GM19324 (cell line): ENCODE data around the gene SNX5.

Experiments
- ATAC-seq: cut with Tn5 transposase; IDR thresholded peaks from one replicate; pipeline ENCODE4 v1.9.1; 2021; ENCODE audit warnings: mild to moderate bottlenecking, moderate library complexity; ENCODE audit not compliant: unreplicated experiment, low FRiP score

The SNX5 gene

DNA sequence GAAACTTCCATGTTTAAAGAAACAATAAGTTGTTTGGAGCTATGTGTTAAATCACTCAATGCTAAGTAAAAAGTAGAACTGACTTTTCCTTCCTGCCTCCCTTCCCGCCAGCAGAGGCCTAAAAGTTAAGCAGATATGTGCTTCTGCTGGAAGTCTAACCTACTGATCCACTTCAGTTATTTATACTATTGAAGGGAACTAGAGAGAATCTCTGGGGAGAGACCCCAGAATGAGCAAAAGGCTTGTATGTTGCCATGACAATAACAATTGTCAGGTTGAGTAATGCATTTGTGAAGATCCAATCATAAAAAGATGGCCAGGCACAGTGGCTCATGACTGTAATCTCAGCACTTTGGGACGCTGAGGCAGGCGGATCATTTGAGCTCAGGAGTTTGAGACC lies 25.0 kb upstream of the SNX5 start:
- ATAC-seq = no peak

DNA sequence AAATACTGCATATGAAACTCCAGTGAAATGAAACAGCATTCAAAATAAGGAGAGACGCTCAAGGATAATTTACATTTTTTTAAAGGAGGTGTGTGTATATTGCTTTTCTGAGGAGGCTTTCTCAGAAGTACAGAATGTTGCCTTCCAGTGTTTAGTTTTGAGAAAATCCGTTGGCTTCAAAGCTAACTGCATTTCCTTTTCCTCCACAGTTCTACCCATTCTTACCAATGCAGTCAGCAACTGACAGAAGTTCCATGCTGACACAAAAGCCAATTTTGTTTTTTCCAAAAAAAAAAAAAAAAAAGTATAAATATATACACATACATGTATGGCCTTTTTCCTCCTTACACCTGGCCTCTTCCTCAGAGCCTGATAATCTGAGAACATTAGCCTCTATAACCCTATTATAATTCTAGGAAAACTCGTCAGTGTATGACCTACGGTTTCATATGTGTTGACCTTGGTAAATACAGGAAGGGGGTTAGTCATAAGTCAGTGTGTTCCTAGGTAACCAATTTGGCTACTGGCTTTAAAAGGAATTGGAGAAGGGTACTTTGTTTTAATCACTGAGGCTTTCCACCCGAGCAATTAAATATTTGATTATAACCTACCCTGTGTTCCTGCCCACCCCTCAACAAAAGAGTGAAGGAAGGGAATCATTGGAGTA lies 24.4 kb upstream of the SNX5 start:
- no peak for ATAC-seq

DNA sequence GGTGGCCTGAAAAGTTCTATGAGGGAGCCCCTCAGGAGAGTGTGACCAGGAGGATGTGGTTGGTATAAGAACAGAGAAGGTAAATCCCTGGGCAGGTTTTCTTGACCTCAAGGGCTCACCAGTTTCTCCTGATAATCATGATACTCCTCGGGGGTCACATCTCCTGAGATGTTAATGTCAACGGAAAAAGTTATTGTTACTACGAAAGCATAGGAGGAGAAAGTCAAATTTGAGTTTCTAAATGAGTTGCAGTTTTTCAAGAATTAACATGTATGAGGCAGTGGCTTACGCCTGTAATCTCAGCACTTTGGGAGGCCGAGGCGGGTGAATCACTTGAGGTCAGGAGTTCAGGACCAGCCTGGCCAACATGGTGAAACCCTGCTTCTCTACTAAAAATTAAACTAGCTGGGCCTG lies 23.6 kb upstream of the SNX5 start:
- no peak for ATAC-seq

DNA sequence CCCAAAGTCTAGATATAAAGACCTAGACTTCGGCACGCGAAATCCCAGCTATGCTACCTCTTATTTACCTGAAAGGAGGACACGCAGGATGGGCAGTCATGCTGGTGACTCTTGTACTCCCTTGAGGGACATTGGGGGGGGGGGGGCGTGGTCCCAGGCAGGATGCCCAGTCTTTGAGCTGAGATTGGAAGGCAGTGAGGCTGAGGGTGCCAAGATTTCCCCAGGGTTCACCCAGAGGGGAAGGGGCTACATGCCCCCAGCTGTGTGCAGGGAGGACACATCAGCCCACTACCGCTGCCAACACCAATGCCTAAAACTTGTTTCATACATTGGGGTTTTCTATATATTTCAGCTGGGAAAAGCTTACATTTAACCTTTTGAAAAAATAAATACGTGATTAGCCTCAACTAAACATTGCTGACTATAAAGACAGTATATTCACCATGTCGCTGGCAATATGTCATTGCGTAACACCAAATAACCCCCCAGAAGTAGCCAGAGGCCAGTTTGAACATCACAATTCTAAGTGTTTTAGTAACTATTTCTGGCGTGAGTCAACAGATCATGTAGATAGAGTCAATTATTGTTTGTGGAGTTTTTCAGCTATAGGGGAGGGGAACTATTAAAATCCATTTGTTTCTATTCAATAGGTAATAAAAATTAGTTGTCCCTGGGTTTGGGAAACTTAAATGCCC lies 21.8 kb upstream of the SNX5 start:
- no peak for ATAC-seq

DNA sequence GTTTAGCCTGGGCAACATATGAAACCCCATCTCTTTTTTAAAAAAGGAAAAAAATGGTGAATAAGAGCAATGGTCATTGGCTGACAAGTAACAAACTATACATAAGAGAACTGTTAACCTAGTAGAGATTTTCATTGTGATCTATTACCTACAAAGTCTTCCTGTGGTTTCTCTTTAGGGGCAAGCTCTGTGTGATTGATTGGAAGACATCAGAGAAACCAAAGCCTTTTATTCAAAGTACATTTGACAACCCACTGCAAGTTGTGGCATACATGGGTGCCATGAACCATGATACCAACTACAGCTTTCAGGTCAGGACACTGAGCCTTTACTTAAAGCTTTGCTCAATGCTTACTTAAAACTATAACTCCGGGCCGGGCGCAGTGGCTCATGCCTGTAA lies 19.4 kb upstream of the SNX5 start:
- ATAC-seq = no peak

DNA sequence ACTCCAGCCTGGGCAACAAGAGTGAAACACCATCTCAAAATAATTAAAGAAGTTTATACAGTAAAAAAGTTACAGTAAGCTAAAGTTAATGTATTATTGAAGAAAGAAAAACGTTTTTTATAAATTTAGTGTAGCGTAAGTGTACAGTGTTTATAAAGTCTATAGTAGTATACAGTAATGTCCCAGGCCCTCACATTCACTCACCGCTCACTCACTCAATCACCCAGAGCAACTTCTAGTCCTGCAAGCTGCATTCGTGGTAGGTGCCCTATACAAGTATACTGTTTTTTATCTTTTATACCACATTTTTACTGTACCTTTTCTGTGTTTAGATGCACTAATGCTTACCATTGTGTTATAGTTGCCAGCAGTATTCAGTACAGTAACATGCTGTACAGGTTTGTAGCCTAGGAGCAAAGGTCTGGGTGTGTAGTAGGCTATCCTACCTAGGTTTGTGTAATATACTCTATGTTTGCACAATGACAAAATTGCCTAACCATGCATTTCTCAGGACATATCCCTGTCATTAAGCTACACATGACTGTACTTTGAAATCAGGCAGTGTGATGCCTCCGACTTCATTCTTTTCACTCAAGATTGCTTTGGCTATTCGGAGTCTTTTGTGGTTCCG lies 16.9 kb upstream of the SNX5 start:
- ATAC-seq = no peak

DNA sequence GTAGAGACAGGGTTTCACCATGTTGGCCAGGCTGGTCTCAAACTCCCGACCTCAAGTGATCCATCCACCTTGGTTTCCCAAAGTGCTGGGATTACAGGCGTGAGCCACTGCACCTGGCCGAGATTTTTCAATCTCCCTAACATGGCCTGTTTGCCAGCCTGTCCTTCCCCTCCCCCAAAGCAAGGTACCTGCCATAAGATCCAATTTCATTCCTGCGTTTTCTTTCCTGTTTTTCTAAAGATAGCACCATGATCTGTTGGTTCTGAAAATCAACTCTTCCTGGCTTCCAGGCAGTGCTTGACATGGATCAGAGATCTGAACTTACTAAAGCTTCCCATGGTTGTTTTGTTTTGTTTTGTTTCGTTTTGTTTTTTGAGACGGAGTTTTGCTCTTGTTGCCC lies 7.7 kb upstream of the SNX5 start:
- ATAC-seq = no peak

DNA sequence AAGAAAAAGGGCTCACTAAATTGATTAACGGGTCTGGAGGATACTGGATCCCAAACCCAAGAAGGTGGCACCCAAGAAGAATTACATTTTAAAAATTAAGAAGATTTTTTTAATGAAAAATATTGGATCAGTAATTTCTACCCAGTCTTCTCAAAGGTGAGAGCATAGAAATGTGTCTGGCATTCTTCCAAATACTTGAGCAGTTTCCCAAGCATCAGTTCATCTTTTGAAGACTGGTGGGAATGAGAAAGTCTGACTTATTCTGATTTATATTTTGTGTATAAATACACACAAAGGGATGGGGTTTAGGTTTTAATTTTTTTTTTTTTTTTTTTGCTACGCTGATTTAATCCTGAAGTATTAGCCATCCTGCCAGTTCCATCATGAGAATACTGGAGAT lies 3.5 kb upstream of the SNX5 start:
- no peak for ATAC-seq

DNA sequence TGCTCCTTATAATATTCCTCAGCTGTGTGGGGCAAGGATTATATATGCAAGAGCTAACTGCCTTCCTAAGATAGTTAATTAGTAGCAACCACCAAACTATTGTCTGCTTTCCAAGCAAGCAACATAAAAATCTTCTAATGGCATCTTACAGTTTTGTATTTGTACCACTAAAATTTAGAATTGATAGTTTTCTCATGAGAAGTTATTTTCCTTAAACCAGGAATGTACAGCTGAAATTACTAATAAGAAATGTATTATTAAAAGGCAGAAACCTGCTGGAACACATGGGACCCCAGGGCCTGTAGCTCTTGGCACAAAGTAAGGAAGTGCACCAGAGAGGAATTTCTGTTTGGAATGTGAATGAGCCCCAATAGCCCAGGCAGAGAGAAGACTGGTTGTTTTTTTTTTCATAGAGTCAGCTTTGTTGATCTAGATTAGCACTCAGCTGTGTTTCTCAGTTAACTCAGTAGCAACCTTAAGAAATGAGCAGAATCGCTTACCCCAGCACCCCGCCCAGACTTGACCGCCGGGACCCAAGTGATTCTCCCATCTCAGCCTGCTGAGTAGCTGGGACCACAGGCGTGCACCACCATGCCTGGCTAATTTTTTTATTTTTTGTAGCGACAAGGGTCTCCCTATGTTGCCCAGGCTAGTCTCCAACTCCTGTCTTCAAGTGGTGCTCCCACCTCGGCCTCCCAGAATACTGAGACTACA lies 2.9 kb upstream of the SNX5 start:
- ATAC-seq = no peak

DNA sequence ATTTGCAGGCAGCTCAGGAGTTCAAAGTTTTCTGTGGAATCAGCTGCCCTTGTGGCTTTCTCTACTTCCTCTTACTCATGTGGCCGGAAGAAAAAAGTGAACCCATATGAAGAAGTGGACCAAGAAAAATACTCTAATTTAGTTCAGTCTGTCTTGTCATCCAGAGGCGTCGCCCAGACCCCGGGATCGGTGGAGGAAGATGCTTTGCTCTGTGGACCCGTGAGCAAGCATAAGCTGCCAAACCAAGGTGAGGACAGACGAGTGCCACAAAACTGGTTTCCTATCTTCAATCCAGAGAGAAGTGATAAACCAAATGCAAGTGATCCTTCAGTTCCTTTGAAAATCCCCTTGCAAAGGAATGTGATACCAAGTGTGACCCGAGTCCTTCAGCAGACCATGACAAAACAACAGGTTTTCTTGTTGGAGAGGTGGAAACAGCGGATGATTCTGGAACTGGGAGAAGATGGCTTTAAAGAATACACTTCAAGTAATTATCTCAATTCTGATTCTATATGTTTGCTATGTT lies 1.4 kb upstream of the SNX5 start:
- no peak for ATAC-seq

DNA sequence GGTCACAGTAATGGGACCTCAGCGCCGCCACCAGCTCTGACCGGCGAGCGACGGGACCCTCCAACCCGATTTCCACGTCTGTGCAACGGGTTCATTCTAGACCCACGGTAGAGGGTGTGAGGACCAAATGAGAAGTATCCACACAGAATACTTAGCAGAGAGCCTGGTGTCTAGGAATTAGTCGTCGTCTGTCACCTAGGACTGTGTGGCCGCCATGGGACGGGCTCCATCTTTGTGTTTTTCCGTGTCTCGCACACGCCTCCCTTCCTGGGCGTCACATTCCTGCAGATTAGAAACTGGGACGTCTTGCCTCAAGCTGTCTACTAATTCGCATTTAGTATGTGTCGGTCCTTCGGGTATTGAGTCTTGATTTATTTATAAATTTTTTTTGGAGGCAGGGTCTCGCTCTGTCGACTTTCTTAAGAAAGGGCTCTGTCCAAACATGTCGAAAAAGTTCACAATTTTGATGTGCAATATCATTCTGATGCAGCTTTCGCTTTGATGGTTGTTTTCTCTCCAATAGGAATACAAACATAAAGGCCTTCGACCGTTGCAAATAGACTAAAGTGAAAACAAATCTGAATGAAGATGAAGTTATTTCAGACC lies 787 bp upstream of the SNX5 start:
- ATAC-seq = peak; percentile 1

DNA sequence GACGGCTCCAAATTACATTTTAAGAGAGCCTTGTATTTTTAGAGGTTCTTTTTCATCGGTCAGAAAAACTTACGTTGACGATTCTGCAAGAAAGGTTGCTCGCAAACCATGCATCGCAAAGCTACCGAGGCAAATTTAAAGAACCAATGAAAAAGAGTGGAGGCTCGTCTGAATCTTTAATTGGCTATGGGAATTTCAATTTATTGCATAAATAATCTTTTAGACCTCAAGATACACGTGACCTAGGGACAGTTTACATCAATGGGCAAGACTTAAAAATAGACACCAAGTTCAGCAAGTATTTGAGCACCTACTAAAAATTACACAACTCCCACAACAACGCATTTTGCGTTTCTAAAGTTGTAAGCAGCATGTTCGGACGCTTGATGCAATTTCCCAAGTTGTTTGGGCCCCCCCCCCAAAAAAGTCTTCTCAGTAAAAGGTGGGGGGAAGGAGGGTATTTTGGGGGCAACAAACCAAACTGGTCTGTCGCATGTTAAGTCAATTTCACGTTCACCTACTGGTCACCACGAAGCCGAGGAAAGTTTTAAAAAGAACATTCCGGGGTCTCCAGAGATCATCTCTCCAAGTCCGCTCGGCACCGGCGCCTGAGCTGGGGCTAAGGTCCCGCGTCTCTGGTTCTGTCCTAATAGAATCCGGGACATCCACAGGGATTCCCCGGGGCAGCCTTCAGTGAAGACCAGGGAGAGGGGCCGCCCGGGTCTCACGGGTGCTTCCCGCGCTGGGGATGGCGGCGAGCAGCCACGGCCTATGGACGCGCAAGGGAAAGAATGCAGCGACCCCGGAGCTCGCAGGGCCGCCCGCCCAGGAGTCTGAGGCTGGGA lies 851 bp downstream of the SNX5 start:
- ATAC-seq = peak; percentile 1

DNA sequence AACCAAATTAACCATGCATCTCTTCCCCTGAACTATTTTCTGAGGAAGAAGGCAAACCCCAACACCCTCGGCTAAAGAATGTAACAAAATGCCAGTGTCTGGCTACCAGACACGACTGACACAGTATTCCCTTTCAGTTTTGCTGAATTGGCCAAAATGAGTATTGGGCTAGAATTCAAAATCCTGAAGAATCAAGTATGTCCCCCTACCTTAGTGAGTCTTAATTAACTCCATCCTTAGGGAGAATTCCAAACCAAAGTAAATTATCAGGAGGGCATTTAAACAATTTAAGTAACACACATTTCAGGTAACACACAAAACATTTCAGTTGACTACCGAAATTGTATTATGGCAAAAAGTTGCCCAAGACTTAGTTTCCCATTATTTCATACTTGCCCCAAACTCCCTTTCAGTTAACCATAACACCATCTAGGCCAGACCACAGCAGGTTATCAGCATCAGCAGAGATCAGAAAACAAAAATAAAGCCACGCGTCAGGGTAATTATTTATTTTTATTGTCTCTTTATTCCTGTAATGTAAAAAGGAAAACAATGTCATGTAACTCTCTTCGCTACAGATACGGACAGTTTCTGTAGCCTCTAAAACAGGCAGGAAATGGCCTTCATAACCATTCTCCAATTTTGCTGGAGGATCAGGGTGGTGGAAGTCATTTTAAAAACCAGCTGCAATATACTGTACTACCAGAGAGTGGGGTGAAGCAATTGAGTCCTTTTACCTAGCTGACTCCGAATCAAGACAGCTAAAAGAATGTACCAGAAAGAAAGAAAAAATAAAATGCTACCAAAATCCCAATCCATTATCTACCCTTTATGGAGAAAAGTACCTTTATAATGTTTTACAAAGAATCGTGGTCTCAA lies 1.9 kb downstream of the SNX5 start:
- no peak for ATAC-seq

DNA sequence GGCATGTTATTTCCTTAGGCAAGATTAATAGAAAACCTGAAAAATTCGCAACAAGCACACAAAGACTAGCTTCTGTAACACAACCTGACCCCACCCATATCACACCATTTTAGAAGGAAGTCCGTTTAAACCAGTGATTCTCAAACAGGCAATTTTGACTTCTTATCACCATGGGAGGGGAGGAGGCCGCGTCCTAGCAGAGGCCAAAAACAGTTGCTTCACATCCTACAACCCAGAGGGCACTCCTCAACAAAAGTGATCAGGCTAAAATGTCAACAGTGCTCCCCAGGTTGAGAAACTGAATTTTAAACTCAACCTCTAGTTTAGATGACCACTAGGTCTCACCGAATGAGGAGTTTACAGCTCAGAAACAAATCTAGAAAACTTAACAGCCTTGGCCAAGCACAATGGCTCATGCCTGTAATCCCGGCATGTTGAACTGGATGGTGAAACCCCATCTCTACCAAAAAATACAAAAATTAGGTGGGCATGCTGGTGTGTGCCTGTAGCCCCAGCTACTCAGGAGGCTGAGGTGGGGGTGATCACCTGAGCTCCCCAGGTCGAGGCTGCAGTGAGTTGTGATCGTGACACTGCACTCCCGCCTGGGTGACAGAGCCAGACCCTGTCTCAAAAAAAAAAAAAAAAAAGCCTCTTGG lies 3.4 kb downstream of the SNX5 start:
- ATAC-seq = no peak

DNA sequence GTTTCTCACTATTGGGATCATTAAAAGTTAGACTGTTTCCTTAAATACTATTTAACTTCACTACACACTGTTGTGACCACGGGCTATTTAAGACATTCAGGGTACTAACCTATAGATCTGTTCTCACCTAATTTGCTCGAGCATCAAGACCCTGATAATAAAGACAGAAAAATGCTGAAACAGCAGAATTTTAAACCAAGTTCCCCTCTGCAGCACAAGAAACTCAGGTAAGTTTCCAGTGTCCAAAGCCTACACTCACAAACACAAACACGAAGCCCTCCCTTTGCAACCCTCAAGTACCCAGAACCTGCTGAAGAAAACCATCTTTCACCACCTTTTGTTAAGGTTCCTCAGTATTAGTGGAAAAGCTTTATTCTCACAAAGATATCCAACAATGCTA lies 4.0 kb downstream of the SNX5 start:
- ATAC-seq = no peak

DNA sequence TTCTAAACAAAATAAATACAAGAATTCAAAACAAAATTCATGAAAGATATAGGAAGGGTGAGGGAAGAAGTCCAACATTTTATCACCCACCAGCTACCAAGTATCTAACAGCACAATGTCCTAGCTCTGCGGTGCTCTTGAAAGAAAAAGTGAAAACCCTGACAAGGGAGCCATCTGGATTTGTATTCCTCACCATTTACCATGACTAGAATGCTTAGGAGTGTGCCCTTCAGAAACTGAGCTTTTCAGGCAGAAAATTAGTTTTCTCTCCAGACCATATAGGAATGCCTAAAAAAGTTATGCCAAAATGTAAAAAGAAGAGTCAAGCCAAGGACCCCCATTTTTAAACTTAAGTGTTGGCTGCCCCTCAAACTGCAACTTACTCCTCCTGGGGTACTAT lies 4.5 kb downstream of the SNX5 start:
- no peak for ATAC-seq

DNA sequence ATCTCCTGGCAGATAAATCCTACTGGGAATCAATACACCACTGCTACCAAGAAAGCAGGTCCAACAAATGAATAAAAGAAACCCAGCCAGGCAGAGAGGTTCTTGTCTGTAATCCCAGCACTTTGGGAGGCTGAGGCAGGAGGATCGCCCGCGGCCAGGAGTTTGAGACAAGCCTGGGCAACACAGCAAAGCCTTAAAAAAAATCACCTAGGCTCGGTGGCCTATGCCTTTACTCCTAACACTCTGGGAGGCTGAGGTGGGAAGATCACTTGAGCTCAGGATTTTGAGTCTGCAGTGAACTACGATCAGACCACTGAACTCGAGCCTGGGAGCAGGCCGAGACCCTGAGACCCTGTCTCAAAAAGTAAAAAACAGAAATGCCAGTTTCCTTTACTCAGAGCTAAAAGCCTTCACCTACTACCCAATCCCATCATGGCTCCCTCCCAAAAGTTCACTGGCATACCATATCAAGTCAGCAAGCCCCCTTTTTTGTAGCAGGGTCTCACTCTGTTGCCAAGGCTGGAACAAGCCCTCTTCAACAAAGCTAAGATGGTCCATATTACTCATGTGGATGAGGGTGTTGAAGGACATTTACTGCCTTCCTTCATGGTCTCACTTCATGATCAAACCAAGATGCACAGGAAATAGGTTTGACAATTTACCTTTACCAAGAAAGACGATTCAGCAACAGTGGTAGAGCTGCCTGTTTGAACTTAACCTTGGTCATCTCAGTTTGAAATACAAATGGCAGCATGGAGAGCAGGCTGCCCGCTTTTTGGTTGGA lies 5.3 kb downstream of the SNX5 start:
- ATAC-seq = no peak

DNA sequence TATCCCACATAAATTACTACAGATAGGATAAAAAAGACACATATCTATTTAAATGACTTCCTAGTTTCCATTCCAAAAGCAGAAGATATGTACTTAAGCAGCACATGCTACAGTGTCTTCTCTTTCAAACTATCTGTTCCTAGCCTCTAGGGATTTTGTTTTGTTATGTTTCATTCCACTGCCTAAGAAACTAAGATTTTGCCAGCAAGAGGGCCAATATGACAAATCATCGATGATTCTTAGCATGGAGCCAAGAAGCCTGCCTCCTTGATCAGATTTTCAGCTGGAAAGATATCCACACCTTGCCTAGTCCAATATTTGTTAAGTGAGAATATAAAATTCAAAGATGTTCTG lies 7.0 kb downstream of the SNX5 start:
- ATAC-seq = no peak
